Hepatocyte (in vitro differentiated cells): ENCODE data around the gene AK1. TPM values are rescaled to one million over a fixed set of nuclear protein-coding genes. Genes with fewer than 3 reads are reported as not detected.

Experiments
- DNase-seq: peaks from one replicate; pipeline ENCODE4 v3.0.0-alpha.2; 2016; ENCODE audit warnings: low spot score
- H2AFZ ChIP-seq: fragments of 200-600 bp; sonication (generic); 2 replicates; pipeline ENCODE4 v1.6.0; 2016; ENCODE audit warnings: antibody characterized with exemption, mild to moderate bottlenecking
- H3K27ac ChIP-seq: fragments of 200-600 bp; sonication (generic); 2 replicates; pipeline ENCODE4 v1.5.1; 2016; ENCODE audit warnings: mild to moderate bottlenecking
- H3K27me3 ChIP-seq: fragments of 200-600 bp; sonication (generic); 2 replicates; pipeline ENCODE4 v1.6.1; 2016
- H3K36me3 ChIP-seq: fragments of 200-600 bp; sonication (generic); replicated peaks from 2 replicates; pipeline ENCODE4 v1.5.1; 2016; ENCODE audit warnings: low read depth; ENCODE audit not compliant: insufficient read depth
- H3K4me1 ChIP-seq: fragments of 200-600 bp; sonication (generic); 2 replicates; pipeline ENCODE4 v1.5.1; 2016; ENCODE audit warnings: mild to moderate bottlenecking, moderate library complexity; ENCODE audit not compliant: insufficient read depth
- H3K4me2 ChIP-seq: fragments of 200-600 bp; sonication (generic); 2 replicates; pipeline ENCODE4 v1.6.0; 2016
- H3K4me3 ChIP-seq: fragments of 200-600 bp; sonication (generic); 2 replicates; pipeline ENCODE4 v1.5.1; 2016; ENCODE audit warnings: mild to moderate bottlenecking
- H3K79me2 ChIP-seq: fragments of 200-600 bp; sonication (generic); 2 replicates; pipeline ENCODE4 v1.6.0; 2017; ENCODE audit warnings: mild to moderate bottlenecking
- H3K9me2 ChIP-seq: fragments of 200-600 bp; sonication (generic); replicated peaks from 2 replicates; pipeline ENCODE4 v1.6.0; 2017; ENCODE audit warnings: mild to moderate bottlenecking; ENCODE audit not compliant: insufficient read depth
- H3K9me3 ChIP-seq: fragments of 200-600 bp; sonication (generic); 2 replicates; pipeline ENCODE4 v1.5.1; 2016; ENCODE audit warnings: low read depth, mild to moderate bottlenecking
- H4K20me1 ChIP-seq: fragments of 200-600 bp; sonication (generic); 2 replicates; pipeline ENCODE4 v1.6.0; 2016; ENCODE audit warnings: mild to moderate bottlenecking; ENCODE audit not compliant: insufficient read depth, poor library complexity, severe bottlenecking
- EZH2 ChIP-seq: fragments of 200-600 bp; sonication (generic); IDR thresholded peaks from 2 replicates; pipeline ENCODE4 v1.6.1; 2016; ENCODE audit warnings: antibody characterized with exemption, mild to moderate bottlenecking, borderline replicate concordance
- EZH2phosphoT487 ChIP-seq: fragments of 200-600 bp; sonication (generic); IDR thresholded peaks from one replicate; pipeline ENCODE4 v1.6.1; 2018; ENCODE audit warnings: antibody characterized with exemption, mild to moderate bottlenecking, low read depth, moderate library complexity; ENCODE audit not compliant: unreplicated experiment, severe bottlenecking
- WGBS: methylation state at CpG from one replicate; pipeline ENCODE4 v1.1.6; 2016; ENCODE audit warnings: low lambda C conversion rate; ENCODE audit errors: missing lambda C conversion rate; 5-methylcytosine and 5-hydroxymethylcytosine counted together
- polyA plus RNA-seq: library from polyadenylated mRNA; unstranded; fragments of >200 nt; fragmentation: Nextera tagmentation; extraction: Ambion mirVana; gene quantifications from 2 replicates; pipeline ENCODE4 v1.2.1, GENCODE V29; 2016
- total RNA-seq: library from RNA; depleted of rRNA; stranded (reverse); fragments of >200 nt; gene quantifications from 2 replicates; pipeline ENCODE4 v1.2.3, GENCODE V29; 2014
- TF ChIP-seq, protein P1 (sequence below): fragments of 200-600 bp; sonication (generic); IDR thresholded peaks from 2 replicates; pipeline ENCODE4 v1.5.1; 2016; ENCODE audit warnings: antibody characterized with exemption, mild to moderate bottlenecking; ENCODE audit not compliant: poor library complexity

Gene AK1
- total and polyA plus RNA-seq, 2 experiments from 2014 or later = 28.3 to 91.3 TPM

GRCh38 chr9:127912882-127913281 is 35.4 kb upstream of the AK1 start:
- Histone ChIP-seq H3K27me3 (no peaks in the 10 kb centered on the region), H3K79me2 (no peaks in the 10 kb centered on the region), H4K20me1 (no peaks in the 10 kb centered on the region), H3K9me3 (no peaks in the 10 kb centered on the region), H3K4me3 (no peak overlapping the region), H3K36me3 (no peaks in the 10 kb centered on the region), H3K4me2 (no peak overlapping the region), H3K9me2 (no peaks in the 10 kb centered on the region), H3K27ac (no peak overlapping the region), H3K4me1 (peaks cover 21% of the 10 kb centered on the region), H2AFZ (no peak overlapping the region)
- TF ChIP-seq, protein P1, sequence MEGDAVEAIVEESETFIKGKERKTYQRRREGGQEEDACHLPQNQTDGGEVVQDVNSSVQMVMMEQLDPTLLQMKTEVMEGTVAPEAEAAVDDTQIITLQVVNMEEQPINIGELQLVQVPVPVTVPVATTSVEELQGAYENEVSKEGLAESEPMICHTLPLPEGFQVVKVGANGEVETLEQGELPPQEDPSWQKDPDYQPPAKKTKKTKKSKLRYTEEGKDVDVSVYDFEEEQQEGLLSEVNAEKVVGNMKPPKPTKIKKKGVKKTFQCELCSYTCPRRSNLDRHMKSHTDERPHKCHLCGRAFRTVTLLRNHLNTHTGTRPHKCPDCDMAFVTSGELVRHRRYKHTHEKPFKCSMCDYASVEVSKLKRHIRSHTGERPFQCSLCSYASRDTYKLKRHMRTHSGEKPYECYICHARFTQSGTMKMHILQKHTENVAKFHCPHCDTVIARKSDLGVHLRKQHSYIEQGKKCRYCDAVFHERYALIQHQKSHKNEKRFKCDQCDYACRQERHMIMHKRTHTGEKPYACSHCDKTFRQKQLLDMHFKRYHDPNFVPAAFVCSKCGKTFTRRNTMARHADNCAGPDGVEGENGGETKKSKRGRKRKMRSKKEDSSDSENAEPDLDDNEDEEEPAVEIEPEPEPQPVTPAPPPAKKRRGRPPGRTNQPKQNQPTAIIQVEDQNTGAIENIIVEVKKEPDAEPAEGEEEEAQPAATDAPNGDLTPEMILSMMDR = no peak
- TF ChIP-seq EZH2phosphoT487 = no peak
- TF ChIP-seq EZH2 = no peak
- WGBS = 75% methylated on average over 5 of the region's 5 CpGs
- peak; percentile 82 for DNase-seq

DNA sequence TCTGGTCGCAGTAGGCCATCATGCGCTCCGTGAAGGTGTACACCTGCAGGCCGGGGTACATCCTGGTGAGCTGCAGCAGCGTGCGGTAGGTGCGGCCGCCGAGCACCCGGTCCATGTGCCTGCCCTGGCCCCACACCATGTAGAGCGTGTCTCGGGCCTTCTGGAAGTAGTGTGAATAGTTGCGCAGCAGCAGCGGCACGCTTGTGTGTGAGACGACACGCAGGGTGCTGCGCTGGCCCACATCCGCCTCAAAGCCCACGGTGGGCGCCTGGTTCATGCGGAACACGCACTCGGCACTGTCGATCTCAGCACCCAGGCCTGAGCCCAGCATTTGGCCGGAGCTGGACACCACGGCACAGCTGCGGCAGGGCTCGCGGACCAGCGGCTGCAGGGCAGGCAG is 34.8 kb upstream of the AK1 start:
- TF ChIP-seq EZH2 (no peak), EZH2phosphoT487 (no peak)
- Histone ChIP-seq H3K27ac (peak overlapping the region; percentile 31), H3K4me2 (no peak overlapping the region), H3K36me3 (no peaks in the 10 kb centered on the region), H3K9me3 (no peaks in the 10 kb centered on the region), H3K27me3 (no peaks in the 10 kb centered on the region), H3K79me2 (no peaks in the 10 kb centered on the region), H3K4me3 (no peak overlapping the region), H3K4me1 (peaks cover 21% of the 10 kb centered on the region), H2AFZ (no peak overlapping the region), H3K9me2 (no peaks in the 10 kb centered on the region), H4K20me1 (no peaks in the 10 kb centered on the region)
- WGBS = 97% methylated on average over 31 of the region's 31 CpGs
- DNase-seq = no peak

DNA sequence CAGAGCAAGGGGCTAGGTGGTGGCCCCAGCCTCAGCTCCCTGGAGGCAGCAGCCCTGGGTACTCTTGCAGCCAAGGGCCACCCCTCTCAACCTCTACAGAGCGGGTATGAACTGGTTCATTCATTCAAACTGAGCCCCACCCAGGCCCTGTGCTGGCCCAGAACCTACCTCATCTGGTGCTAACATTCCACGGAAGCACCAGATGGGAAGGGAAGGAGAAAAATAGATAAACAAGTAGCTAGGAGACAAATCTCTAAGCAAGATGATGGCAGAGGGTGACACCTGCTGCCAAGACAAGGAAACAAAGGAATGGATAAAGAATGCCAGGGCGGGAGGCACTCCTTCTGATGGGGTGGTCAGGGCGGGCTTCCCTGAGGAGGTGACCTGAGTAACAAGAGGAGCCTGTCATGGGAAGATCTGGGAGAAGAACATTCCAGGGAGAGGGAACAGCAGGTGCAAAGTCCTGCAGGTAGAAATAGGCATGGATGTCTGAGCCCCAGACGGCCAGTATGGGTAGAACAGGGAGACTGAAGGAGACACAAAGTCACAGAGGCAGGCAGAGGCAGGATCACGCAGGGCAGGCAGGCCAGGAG is 33.2 kb upstream of the AK1 start:
- Histone ChIP-seq H3K27ac (no peak overlapping the region), H3K4me2 (no peak overlapping the region), H3K4me1 (peaks cover 16% of the 10 kb centered on the region), H3K9me2 (no peaks in the 10 kb centered on the region), H3K9me3 (no peaks in the 10 kb centered on the region), H3K79me2 (no peaks in the 10 kb centered on the region), H3K4me3 (no peak overlapping the region), H3K36me3 (no peaks in the 10 kb centered on the region), H2AFZ (no peak overlapping the region), H4K20me1 (no peaks in the 10 kb centered on the region), H3K27me3 (no peaks in the 10 kb centered on the region)
- DNase-seq = no peak
- WGBS = 77% methylated on average over 6 of the region's 6 CpGs
- TF ChIP-seq, protein P1 = peak; percentile 35
- no peak for TF ChIP-seq EZH2

GRCh38 chr9:127909839-127910273 is 32.4 kb upstream of the AK1 start:
- Histone ChIP-seq H3K27me3 (no peaks in the 10 kb centered on the region), H3K4me3 (no peak overlapping the region), H3K4me1 (peaks cover 12% of the 10 kb centered on the region), H3K4me2 (no peak overlapping the region), H3K36me3 (no peaks in the 10 kb centered on the region), H2AFZ (no peak overlapping the region), H3K9me2 (no peaks in the 10 kb centered on the region), H4K20me1 (no peaks in the 10 kb centered on the region), H3K27ac (no peak overlapping the region), H3K9me3 (no peaks in the 10 kb centered on the region), H3K79me2 (no peaks in the 10 kb centered on the region)
- 90% methylated on average over 17 of the region's 17 CpGs for WGBS
- DNase-seq = no peak
- no peak for TF ChIP-seq EZH2phosphoT487
- no peak for TF ChIP-seq EZH2
- TF ChIP-seq, protein P1 = no peak
